Measurements from ENCODE around the gene KRT6A.

- TF ChIP-seq POLR2A (IDR thresholded peaks at IDR 0.05) (no peak), CTCF (IDR thresholded peaks at IDR 0.05) (no peak)
Observed at GRCh38 chr12:52497975-52498374, 4.9 kb upstream of the KRT6A start.

Measured in esophagus squamous epithelium (tissue), 4 donors.